Esophagus squamous epithelium (tissue), 5 donors: Measurements from ENCODE around the gene SLC35F3. TPM values are rescaled to one million over a fixed set of nuclear protein-coding genes. Genes with fewer than 3 reads are reported as not detected.

Experiments used
- DNase-seq: peaks from one replicate; lab custom pipeline; 2025; lab: John Stamatoyannopoulos, UW
- H3K27ac ChIP-seq, 4 donors: fragments of 200-600 bp; sonication (generic); one replicate each; pipeline ENCODE4 v1.5.1; 2016 to 2019; ENCODE audit warnings: mild to moderate bottlenecking in 1 of 4
- H3K27me3 ChIP-seq, 4 donors: fragments of 200-600 bp; sonication (generic); 1 replicate in 3 of 4; 2 replicates in 1 of 4; pipeline versions ENCODE4 v1.5.1 to v1.6.0; 2017 to 2021; ENCODE audit warnings: antibody characterized with exemption in 1 of 4
- H3K36me3 ChIP-seq, 3 donors: fragments of 200-600 bp; sonication (generic); one replicate each; pipeline ENCODE4 v1.5.1; 2016 to 2019
- H3K4me1 ChIP-seq, 3 donors: fragments of 200-600 bp; sonication (generic); one replicate each; pipeline ENCODE4 v1.5.1; 2017 to 2019
- H3K4me3 ChIP-seq, 4 donors: fragments of 200-600 bp; sonication (generic); 1 replicate in 3 of 4; 2 replicates in 1 of 4; pipeline ENCODE4 v1.5.1; 2016 to 2019; ENCODE audit warnings: mild to moderate bottlenecking in 2 of 4, moderate library complexity in 1 of 4
- H3K9me3 ChIP-seq, 3 donors: fragments of 200-600 bp; sonication (generic); one replicate each; pipeline ENCODE4 v1.5.1; 2016 to 2019
- CTCF ChIP-seq, 6 experiments: fragments of 450-650 bp in 4 of 6; fragments of 200-600 bp in 2 of 6; sonication (generic) in 2 of 6; IDR thresholded peaks; one replicate each; pipeline ENCODE4 v1.5.1; 2016 to 2019; ENCODE audit warnings: antibody characterized with exemption in 6 of 6, mild to moderate bottlenecking in 4 of 6, moderate library complexity in 4 of 6
- POLR2A ChIP-seq, 4 donors: fragments of 450-650 bp; IDR thresholded peaks; one replicate each; pipeline ENCODE4 v1.6.1; 2017; ENCODE audit warnings: antibody characterized with exemption in 4 of 4, mild to moderate bottlenecking in 4 of 4, moderate library complexity in 3 of 4
- WGBS, 2 donors: methylation state at CpG; one replicate each; pipeline ENCODE4 v1.1.5; 2018; 5-methylcytosine and 5-hydroxymethylcytosine counted together
- intact Hi-C: fragments of 100-400 bp; cut with DNase I; formaldehyde crosslinking; loops from one replicate; pipeline ENCODE4 v1.15.0; 2022
- total RNA-seq, 4 donors: library from RNA; depleted of rRNA; stranded (reverse); fragments of >200 nt; gene quantifications; one replicate each; pipeline ENCODE4 v1.1.0, GENCODE V29; 2016
- donor health status: DM: yes; HTN: yes; CAD: no.

Gene SLC35F3
- total RNA-seq, 4 donors from 2014 or later: 0.13 to 0.99 (median 0.55) TPM

- intact Hi-C loops: no loop called here
- Histone ChIP-seq H3K9me3 (no peaks in the 10 kb centered on the region), H3K27me3 (peaks cover 0 to 26% (median 0%) of the 10 kb centered on the region in 4 donors), H3K4me1 (peaks cover 0 to 19% (median 2%) of the 10 kb centered on the region in 3 donors), H3K36me3 (no peaks in the 10 kb centered on the region), H3K27ac (no peak overlapping the region), H3K4me3 (no peak overlapping the region)
- TF ChIP-seq POLR2A (IDR thresholded peaks at IDR 0.05): no peak
- TF ChIP-seq CTCF (IDR thresholded peaks at IDR 0.05): no peak
- 33 to 44% methylated on average over 6 of the region's 6 CpGs for WGBS, 2 donors
- DNase-seq: no peak
Observed at GRCh38 chr1:234316937-234317336, 412.5 kb downstream of the SLC35F3 start.

- TF ChIP-seq CTCF (IDR thresholded peaks at IDR 0.05): no peak
- TF ChIP-seq POLR2A (IDR thresholded peaks at IDR 0.05): no peak
- peaks cover 0 to 13% (median 0%) of the 10 kb centered on the region in 3 donors for H3K4me1 ChIP-seq
- H3K27ac ChIP-seq: no peak overlapping the region
- DNase-seq: no peak
- intact Hi-C loops: loop anchor here (10.0 kb wide), 1 partner anchor 165 kb away; no protein-coding TSS in a partner anchor
- H3K9me3 ChIP-seq: no peaks in the 10 kb centered on the region
- H3K27me3 ChIP-seq: peaks cover 0 to 41% (median 0%) of the 10 kb centered on the region in 4 donors
- no peaks in the 10 kb centered on the region for H3K36me3 ChIP-seq
- no peak overlapping the region for H3K4me3 ChIP-seq
- WGBS, 2 donors: 70 to 80% methylated on average over 5 of the region's 5 CpGs
Observed at GRCh38 chr1:234320069-234320468, 415.6 kb downstream of the SLC35F3 start.

DNA sequence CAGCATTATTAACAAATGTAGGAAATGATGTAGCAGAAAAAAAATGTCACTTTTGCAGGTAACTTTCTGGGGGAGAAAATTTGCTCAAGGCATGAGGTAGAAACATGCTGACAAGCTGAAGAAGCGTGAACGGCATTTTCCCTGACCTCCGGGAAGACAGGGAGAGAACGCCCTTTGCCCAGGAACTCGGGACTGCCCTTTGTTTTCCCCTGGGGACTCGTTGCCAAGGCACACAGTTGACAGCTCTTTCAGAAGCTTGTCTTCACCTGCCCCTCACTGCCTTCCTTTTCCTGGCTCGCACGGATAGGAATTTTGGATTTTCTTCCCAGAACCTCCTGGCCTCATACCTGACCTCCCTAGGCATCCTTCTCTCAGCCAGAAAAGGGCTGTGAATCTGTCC is 416.1 kb downstream of the SLC35F3 start:
- no peaks in the 10 kb centered on the region for H3K9me3 ChIP-seq
- peaks cover 0 to 8% (median 0%) of the 10 kb centered on the region in 3 donors for H3K4me1 ChIP-seq
- no peak for TF ChIP-seq POLR2A (IDR thresholded peaks at IDR 0.05)
- TF ChIP-seq CTCF (IDR thresholded peaks at IDR 0.05): no peak
- intact Hi-C loops: loop anchor here (10.0 kb wide), 1 partner anchor 166 kb away; no protein-coding TSS in a partner anchor
- WGBS, 2 donors: 41 to 43% methylated on average over 8 of the region's 8 CpGs
- no peaks in the 10 kb centered on the region for H3K36me3 ChIP-seq
- no peak overlapping the region for H3K27ac ChIP-seq
- DNase-seq: no peak
- peaks cover 0 to 46% (median 0%) of the 10 kb centered on the region in 4 donors for H3K27me3 ChIP-seq
- H3K4me3 ChIP-seq: no peak overlapping the region

GRCh38 chr1:234321231-234321630 is 416.8 kb downstream of the SLC35F3 start:
- no peak for DNase-seq
- no peaks in the 10 kb centered on the region for H3K36me3 ChIP-seq
- TF ChIP-seq CTCF (IDR thresholded peaks at IDR 0.05) (no peak), POLR2A (IDR thresholded peaks at IDR 0.05) (no peak)
- intact Hi-C loops: loop anchor here (10.0 kb wide), 1 partner anchor 166 kb away; no protein-coding TSS in a partner anchor
- H3K9me3 ChIP-seq: no peaks in the 10 kb centered on the region
- H3K27me3 ChIP-seq: peaks cover 0 to 46% (median 0%) of the 10 kb centered on the region in 4 donors
- no peak overlapping the region for H3K27ac ChIP-seq
- no peak overlapping the region for H3K4me3 ChIP-seq
- H3K4me1 ChIP-seq: peaks cover 0 to 6% (median 0%) of the 10 kb centered on the region in 3 donors
- WGBS, 2 donors: 75 to 77% methylated on average over 6 of the region's 6 CpGs

GRCh38 chr1:234322097-234322496 is 417.6 kb downstream of the SLC35F3 start:
- H3K36me3 ChIP-seq: no peaks in the 10 kb centered on the region
- H3K4me3 ChIP-seq: no peak overlapping the region
- H3K27me3 ChIP-seq: peaks cover 0 to 46% (median 0%) of the 10 kb centered on the region in 4 donors
- no peak for DNase-seq
- no peaks in the 10 kb centered on the region for H3K9me3 ChIP-seq
- whole genome bisulfite sequencing, 2 donors: 86 to 99% methylated on average over 3 of the region's 3 CpGs
- no peak for TF ChIP-seq POLR2A (IDR thresholded peaks at IDR 0.05)
- no peak for TF ChIP-seq CTCF (IDR thresholded peaks at IDR 0.05)
- intact Hi-C loops: loop anchor here (10.0 kb wide), 1 partner anchor 167 kb away; no protein-coding TSS in a partner anchor
- peaks cover 0 to 15% (median 0%) of the 10 kb centered on the region in 3 donors for H3K4me1 ChIP-seq
- H3K27ac ChIP-seq: no peak overlapping the region
